Activated T-cell treated with anti-CD3 and anti-CD28 coated beads, Interleukin-2, amount 50 U/mL, for 4 hours (primary cell): ENCODE data around the gene SCNN1A. TPM values are rescaled to one million over a fixed set of nuclear protein-coding genes. Genes with fewer than 3 reads are reported as not detected.
A peak's percentile ranks its signal among the peaks of the same experiment; 100 is the strongest.
"Not testable (repeated sequence)": the region's sequence is repeated elsewhere in the genome, so short reads cannot be mapped to it uniquely, and the experiment has no call there.

ENCODE experiments used
- ATAC-seq, 2 donors: fragments of 200-7000 bp; cut with Tn5 transposase; one replicate each; pipeline ENCODE4 v1.10.0; 2021
- DNase-seq: peaks from one replicate; pipeline ENCODE4 v3.0.0-alpha.2; 2020
- H3K27me3 Mint-ChIP-seq: one replicate; pipeline ENCODE4 v1.8.0; 2021; ENCODE audit warnings: low read depth, mixed read lengths
- H3K36me3 Mint-ChIP-seq: one replicate; pipeline ENCODE4 v1.8.0; 2022; ENCODE audit warnings: mixed read lengths; ENCODE audit not compliant: insufficient read depth
- H3K4me1 Mint-ChIP-seq: one replicate; pipeline ENCODE4 v1.8.0; 2021; ENCODE audit warnings: low read depth, mixed read lengths
- H3K4me3 Mint-ChIP-seq: one replicate; pipeline ENCODE4 v1.8.0; 2021; ENCODE audit warnings: mild to moderate bottlenecking, moderate library complexity, mixed read lengths
- H3K9me3 Mint-ChIP-seq: one replicate; pipeline ENCODE4 v1.8.0; 2021; ENCODE audit warnings: mixed read lengths
- total RNA-seq, 3 donors: library from RNA; stranded (reverse); gene quantifications; one replicate each; pipeline ENCODE4 v1.2.1, GENCODE V29; 2021

Gene SCNN1A
- total RNA-seq, 3 donors from 2014 or later, result 0.05 to 0.84 (median 0.15) TPM

DNA sequence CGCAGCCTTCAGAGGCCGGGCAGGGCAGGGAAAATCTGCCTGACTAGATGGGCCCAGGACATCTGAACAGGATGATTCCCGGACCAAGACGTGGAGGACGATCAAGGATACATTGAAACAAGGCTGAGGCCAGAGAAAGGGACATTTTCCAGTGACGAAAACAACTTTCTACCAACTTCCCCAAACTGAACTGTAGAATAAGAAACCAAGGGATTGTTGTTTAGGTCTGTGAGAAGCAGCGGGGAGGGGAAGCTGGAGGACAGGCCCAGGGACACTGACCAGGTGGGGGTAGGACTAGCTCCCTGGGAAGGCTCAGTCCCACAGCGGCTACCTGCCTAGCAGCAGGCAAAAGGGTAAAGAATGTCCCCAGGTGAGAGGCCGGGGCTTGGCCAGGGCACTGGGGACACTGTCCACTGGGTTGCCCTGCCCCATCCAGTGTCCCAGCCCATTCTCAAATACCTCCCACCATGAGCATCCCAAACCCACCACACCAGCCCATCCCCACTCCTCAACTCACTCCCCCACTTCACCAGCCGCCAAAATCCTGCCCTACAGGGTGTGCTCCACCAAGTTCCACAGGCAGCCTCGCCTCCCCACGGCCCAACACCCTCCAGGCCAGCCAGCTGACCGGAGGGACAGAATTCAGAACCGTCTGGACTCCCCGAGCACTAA is 34.5 kb downstream of the SCNN1A start:
- no peak for ATAC-seq
- Mint-ChIP-seq H3K4me1 (peaks cover 31% of the 10 kb centered on the region), H3K27me3 (no peaks in the 10 kb centered on the region), H3K4me3 (no peak overlapping the region), H3K36me3 (no peaks in the 10 kb centered on the region), H3K9me3 (no peaks in the 10 kb centered on the region)
- no peak for DNase-seq

DNA sequence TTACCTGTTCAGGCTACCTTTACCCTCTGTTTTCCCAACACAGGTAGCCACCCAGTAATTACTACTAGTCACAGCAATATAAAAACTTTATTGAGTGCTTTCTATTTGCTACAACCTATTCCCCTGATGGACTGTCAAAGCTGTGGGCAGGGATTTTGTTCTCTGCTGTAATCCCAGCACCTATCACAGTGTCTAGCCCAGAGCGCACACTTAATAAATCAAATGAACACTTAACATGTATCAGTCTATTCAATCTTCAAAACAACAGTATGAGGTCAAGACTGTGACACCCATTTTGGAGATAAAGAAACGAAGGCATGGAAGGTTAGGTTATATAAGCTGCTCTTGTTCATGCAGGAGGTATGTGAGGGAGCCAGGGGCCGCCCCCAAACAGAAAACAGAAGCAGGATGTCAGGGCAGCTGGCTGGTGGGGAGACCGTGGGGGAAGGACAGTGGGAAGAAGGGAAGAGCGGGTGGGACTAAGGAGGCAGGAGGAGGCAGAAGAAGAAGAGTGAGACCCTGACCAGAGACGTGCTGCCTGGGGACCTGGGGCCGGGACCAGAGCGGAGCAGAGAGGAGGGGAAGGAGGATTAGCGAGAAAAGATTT is 35.2 kb downstream of the SCNN1A start:
- Mint-ChIP-seq H3K4me1 (peaks cover 23% of the 10 kb centered on the region), H3K4me3 (no peak overlapping the region), H3K27me3 (no peaks in the 10 kb centered on the region), H3K9me3 (no peaks in the 10 kb centered on the region), H3K36me3 (no peaks in the 10 kb centered on the region)
- ATAC-seq (no peak), DNase-seq (no peak)

DNA sequence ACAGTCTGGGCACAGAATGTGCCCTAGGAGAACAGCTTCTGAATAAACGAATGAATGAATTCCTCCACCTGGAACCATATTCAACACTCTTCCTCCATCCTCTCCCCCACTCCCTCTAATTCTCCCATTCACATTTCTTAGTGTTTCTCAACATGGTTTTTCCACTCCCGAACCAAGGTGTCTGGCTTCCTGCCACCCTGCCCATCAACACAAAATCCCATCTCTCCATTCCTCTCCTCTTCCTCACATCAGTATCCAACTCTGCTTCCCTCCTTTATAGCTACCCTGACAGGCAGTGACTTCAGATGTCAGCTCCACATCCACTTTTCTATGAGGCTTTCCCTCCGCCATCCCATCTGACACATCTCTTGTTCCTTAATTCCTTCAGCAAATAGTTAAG is 36.4 kb downstream of the SCNN1A start:
- peaks cover 26% of the 10 kb centered on the region for H3K4me1 Mint-ChIP-seq
- H3K4me3 Mint-ChIP-seq, result no peak overlapping the region
- no peaks in the 10 kb centered on the region for H3K9me3 Mint-ChIP-seq
- no peak for DNase-seq
- no peaks in the 10 kb centered on the region for H3K27me3 Mint-ChIP-seq
- ATAC-seq, result no peak
- H3K36me3 Mint-ChIP-seq, result no peaks in the 10 kb centered on the region

DNA sequence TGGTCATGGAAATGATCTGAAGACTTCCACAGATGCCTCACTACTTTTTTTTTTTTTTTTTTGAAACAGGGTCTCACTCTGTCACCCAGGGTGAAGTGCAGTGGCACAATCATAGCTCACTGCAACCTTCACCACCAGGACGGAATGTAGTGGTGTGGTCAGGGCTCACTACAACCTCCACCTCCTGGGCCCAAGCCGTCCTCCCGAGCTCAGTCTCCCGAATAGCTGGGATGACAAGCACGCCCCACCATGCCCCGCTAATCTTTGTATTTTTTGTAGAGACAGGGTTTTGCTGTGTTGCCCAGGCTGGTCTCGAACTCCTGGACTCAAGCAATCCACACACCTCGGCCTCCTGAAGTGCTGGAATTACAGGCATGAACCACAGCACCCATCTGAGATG is 36.8 kb downstream of the SCNN1A start:
- not testable (repeated sequence) for DNase-seq, H3K9me3 Mint-ChIP-seq, H3K4me3 Mint-ChIP-seq, H3K27me3 Mint-ChIP-seq, H3K36me3 Mint-ChIP-seq, ATAC-seq
- H3K4me1 Mint-ChIP-seq, result peaks cover 28% of the 10 kb centered on the region

DNA sequence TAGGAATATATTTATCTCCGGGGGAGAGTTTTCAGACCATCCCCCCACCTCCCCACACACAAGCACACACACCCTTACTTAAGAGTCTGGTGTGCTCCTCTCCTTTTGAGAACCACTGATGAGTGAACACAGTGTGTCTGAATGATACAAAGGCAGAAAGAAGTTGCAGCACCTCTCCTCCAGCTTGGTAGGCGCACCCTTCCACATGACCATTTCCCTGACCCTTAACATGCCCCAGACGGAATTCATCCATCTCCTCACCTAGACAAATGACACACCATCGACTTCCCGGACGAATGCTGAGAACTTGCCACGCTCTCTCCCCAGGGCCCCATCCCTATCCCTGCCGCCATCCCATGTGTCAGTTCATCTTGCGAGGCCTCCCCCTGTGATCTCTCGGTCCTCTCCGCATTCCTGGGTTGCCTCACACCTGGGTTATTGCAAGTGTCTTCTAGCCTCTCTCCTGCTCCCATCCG is 37.4 kb downstream of the SCNN1A start:
- H3K9me3 Mint-ChIP-seq, result no peaks in the 10 kb centered on the region
- H3K4me1 Mint-ChIP-seq, result peaks cover 28% of the 10 kb centered on the region
- no peak for DNase-seq
- no peak overlapping the region for H3K4me3 Mint-ChIP-seq
- no peaks in the 10 kb centered on the region for H3K27me3 Mint-ChIP-seq
- H3K36me3 Mint-ChIP-seq, result peaks cover 7% of the 10 kb centered on the region
- no peak for ATAC-seq

DNA sequence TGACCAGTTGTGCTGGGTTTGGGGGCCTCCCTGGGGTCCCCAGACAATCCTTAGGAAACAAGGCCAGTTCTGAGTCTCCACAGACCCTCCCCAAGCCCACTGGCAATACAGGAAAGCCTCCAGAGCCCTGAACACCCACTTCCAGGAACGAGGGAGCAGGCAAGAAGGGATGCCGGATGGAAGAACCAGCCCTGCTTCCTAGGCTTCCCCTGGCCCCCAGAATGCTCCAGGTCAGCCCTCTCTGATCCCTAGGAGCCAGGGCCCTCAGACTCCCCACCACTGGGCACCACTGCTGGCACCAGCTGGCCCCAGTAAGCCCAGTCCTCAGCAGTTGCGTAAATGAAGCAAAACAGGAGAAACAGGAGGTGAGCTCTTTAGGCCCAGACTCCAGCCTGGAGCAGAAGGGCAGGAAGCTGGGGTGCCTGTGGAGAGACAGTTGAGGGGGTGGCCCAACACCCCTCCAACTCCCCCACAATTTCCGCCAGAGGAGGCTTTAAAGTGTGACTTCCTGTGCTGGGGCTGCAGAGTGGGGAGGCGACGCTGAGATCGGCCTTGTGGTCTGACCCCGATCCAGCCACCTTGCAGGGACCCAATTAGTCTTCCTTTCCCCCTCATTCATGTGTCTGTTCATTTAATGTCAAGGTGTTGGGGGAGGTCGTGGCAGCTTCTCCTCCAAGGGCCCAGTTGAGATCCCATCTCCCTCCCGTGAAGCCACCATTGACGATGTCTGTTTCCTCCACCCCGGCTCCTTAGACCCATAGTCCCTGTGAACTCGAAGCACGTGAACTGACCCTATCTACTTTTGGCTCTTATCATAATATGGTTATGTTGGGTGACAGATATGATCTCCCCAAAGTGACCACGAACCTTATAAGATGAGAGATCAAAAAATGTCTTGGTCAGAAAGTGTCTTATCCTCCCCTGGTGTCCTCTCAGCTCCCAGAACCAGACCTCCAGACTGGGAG is 38.2 kb downstream of the SCNN1A start:
- Mint-ChIP-seq H3K27me3 (no peaks in the 10 kb centered on the region), H3K4me3 (no peak overlapping the region), H3K36me3 (peaks cover 15% of the 10 kb centered on the region), H3K9me3 (no peaks in the 10 kb centered on the region), H3K4me1 (peaks cover 27% of the 10 kb centered on the region)
- DNase-seq (peak; percentile 37), ATAC-seq (no peak)

DNA sequence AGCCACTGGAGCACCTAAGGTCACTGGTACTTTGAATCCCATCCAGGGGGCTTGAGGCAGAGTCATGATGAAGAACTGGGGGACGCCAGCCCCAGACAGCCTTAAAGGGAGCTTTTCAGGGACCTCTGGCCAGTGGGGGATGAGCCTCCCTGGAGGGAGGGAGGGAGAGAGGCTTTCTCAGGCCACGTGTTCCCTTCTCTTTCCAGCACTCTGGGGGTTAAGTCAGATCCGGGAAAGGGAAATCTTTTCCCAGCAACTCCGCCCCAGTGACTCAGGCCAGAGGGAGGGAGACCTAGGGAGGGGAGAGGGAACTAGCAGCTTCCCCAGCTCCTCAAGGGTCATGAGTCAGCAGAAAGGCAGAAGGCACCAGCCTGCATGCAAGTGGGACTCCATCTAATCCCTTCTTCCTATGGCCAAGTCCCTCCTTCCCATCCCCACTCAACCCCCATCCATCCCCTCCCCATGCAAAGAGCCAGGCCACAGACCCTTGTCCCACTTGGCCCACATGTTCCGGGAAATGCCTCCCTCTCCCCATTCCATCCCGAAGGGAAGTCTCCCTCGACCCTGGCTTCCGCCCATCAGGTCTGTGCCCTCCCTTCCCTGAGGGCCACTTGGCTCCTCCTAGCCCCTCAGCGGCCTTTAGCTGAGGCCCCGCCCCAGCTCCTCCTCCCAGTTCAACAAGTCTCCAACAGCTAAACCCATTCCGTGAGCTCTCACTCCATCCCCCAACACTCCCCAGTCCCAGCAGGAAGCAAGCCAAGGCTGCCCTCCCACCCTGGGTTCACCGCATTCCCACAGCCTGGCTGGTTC is 39.1 kb downstream of the SCNN1A start:
- H3K27me3 Mint-ChIP-seq, result no peaks in the 10 kb centered on the region
- H3K4me3 Mint-ChIP-seq, result no peak overlapping the region
- ATAC-seq (peak; percentile 21 to 29), DNase-seq (peak; percentile 47)
- H3K36me3 Mint-ChIP-seq, result peaks cover 19% of the 10 kb centered on the region
- peaks cover 23% of the 10 kb centered on the region for H3K4me1 Mint-ChIP-seq
- no peaks in the 10 kb centered on the region for H3K9me3 Mint-ChIP-seq

DNA sequence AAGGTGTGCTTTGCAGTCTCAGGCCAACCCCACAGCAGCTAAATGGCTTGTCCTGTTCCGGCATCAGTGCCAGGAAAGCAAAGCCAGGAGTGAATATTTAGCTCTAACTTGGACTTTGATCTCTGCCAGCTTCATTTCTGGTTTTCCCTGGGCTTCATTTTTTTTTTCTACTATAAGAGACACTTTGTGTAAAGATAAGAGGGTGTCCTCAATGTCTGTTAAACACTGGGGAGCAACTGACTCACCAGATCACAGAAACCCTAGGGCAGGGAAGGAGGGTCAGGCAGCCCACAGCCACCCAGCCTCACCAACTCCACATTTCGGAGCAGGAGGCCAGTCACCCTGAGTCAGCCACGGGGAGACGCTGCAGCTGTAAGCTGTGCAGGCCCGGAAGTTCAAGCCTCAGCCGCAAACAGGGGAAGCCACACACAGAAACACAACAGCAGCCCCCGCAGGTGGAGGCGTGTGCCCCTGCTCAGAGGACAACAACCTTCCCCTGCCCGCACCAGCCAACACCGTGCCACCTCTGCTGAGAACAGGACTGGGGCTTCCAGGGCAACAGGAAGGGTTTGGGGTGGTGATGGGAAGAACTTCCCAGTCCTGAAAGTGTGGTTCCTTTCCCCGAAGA is 39.8 kb downstream of the SCNN1A start:
- ATAC-seq, result peak; percentile 83 to 84
- peaks cover 24% of the 10 kb centered on the region for H3K36me3 Mint-ChIP-seq
- no peaks in the 10 kb centered on the region for H3K27me3 Mint-ChIP-seq
- peak; percentile 85 for DNase-seq
- peaks cover 25% of the 10 kb centered on the region for H3K4me1 Mint-ChIP-seq
- H3K9me3 Mint-ChIP-seq, result no peaks in the 10 kb centered on the region
- no peak overlapping the region for H3K4me3 Mint-ChIP-seq

DNA sequence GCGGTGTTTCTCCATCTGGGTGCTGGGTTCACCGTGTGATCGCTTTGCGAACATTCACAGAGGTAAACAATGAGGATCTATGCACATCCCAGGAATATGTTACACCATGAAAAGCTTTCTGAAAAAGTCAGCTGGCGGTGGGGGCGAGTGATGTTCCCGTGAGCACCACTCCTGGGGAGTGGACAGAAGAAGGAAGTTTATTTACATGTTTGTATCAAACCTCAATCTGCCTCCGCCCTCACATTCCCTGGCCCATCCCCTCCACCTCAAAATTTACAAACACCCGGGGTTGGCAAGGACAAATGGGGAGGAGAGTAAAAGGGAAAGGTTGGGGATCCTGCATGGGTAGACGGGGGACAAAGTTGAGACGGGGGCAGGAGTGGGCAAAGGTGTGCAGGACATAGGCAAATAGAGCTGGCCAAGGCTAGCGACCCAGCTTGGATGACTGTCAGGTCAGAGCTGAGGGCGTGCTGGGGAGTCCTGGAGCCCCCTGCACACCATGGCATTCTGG is 40.4 kb downstream of the SCNN1A start:
- Mint-ChIP-seq H3K36me3 (peaks cover 24% of the 10 kb centered on the region), H3K9me3 (no peaks in the 10 kb centered on the region), H3K4me3 (peak overlapping the region; percentile 27), H3K4me1 (peaks cover 26% of the 10 kb centered on the region), H3K27me3 (no peaks in the 10 kb centered on the region)
- ATAC-seq (no peak), DNase-seq (no peak)

DNA sequence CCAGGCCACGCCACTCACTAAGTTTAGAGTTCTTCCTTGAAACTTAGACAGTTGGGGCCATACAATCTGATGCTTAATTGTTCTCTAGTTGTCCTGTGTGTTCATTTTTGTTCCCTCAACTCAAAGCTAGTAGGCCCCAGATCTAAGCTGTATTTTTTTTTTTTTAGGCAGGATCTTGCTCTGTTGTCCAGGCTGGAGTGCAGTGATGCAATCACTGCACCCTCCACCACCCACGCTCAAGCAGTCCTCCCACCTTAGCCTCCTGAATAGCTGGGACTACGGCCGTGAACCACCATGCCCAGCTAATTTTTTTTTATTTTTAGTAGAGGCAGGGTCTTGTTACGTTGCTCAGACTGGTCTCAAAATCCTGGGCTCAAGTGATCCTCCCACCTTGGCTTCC is 41.0 kb downstream of the SCNN1A start:
- Mint-ChIP-seq H3K36me3 (peaks cover 24% of the 10 kb centered on the region), H3K4me3 (peak overlapping the region; percentile 3), H3K27me3 (no peaks in the 10 kb centered on the region), H3K4me1 (peaks cover 26% of the 10 kb centered on the region), H3K9me3 (no peaks in the 10 kb centered on the region)
- DNase-seq (no peak), ATAC-seq (no peak)

DNA sequence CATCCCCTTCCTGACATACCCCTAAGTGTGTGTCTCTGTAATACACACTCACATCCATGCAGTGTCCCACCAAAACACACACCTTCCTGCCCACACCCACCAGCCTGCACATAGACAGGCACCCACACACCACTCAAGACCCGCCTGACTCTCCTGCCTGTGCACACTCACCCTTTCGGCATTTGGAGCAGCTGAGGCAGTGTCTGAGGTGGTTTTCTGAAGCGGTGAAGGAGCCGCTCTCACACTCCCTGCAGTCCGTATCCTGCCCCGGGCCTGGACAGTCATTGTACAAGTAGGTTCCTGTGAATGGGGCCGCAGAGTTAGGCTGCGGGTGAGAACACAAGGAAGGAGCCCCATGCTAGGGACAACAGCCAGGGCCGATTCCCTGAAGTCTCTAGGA is 41.8 kb downstream of the SCNN1A start:
- H3K36me3 Mint-ChIP-seq, result peaks cover 24% of the 10 kb centered on the region
- ATAC-seq (peak in 1 of 2 donors; percentile 5), DNase-seq (peak; percentile 27)
- H3K9me3 Mint-ChIP-seq, result no peaks in the 10 kb centered on the region
- H3K4me3 Mint-ChIP-seq, result peak overlapping the region; percentile 40
- no peaks in the 10 kb centered on the region for H3K27me3 Mint-ChIP-seq
- H3K4me1 Mint-ChIP-seq, result peaks cover 26% of the 10 kb centered on the region

DNA sequence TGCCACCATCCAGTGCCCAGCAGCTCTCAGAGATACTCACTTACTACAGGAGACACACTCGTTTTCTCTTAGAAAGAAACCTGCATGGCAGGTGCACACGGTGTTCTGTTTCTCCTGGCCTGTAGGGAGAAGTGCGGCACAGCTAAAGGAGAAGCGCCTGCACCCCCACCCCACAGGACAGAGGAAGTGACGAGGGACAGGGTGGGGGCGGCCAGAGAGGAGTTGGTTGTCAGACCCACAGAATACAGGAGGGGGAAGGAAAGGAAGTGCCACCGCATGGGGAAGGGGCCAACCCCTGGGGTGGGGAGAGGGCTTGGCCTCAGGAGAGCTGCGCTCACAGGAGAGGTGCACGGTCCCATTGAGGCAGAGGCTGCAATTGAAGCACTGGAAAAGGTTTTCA is 42.3 kb downstream of the SCNN1A start:
- no peaks in the 10 kb centered on the region for H3K27me3 Mint-ChIP-seq
- peaks cover 26% of the 10 kb centered on the region for H3K4me1 Mint-ChIP-seq
- DNase-seq (no peak), ATAC-seq (no peak)
- no peaks in the 10 kb centered on the region for H3K9me3 Mint-ChIP-seq
- peaks cover 26% of the 10 kb centered on the region for H3K36me3 Mint-ChIP-seq
- H3K4me3 Mint-ChIP-seq, result peak overlapping the region; percentile 54

DNA sequence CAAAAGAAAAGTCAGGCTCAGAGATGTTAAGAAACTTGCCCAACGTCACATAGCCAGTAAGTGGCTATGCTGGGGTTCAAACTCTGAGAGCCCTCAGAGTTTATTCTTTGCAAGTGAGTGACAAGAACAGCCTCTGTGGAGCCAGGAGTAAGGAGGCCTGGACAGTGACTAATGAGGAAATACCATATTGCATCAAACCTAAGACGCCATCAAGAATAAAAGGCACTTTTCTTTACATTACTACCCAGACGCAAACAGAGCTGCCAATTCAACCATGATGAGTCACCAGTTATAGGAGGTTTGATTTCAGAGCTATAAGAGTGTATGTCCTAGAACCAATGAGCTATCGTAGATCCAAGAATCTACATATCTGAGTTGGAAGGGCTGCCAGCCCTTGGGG is 42.9 kb downstream of the SCNN1A start:
- H3K4me1 Mint-ChIP-seq, result peaks cover 26% of the 10 kb centered on the region
- no peaks in the 10 kb centered on the region for H3K9me3 Mint-ChIP-seq
- peaks cover 28% of the 10 kb centered on the region for H3K36me3 Mint-ChIP-seq
- peak overlapping the region; percentile 54 for H3K4me3 Mint-ChIP-seq
- no peaks in the 10 kb centered on the region for H3K27me3 Mint-ChIP-seq
- ATAC-seq (no peak), DNase-seq (no peak)
